Caco-2 (cell line): ENCODE results near the gene HCFC1R1. TPM values are rescaled to one million over a fixed set of nuclear protein-coding genes. Genes with fewer than 3 reads are reported as not detected.

ENCODE experiments used
- BruUV-seq: library from RNA; stranded (reverse); fragments of 400-500 nt; replicated peaks from 2 replicates; lab custom pipeline; 2021; lab: Mats Ljungman, UMichigan
- CTCF ChIA-PET: fragments of 300-600 bp; sonication (Branson Sonifier 250); formaldehyde crosslinking; loops from one replicate; lab custom pipeline; 2022; ENCODE audit warnings: antibody characterized with exemption; lab: Charles Lee
- POLR2A ChIA-PET: fragments of 300-600 bp; sonication (Branson Sonifier 250); formaldehyde crosslinking; loops from one replicate; lab custom pipeline; 2022; ENCODE audit warnings: antibody characterized with exemption; lab: Charles Lee
- DNase-seq, 2 experiments: peaks; one replicate each; pipeline versions ENCODE4 v3.0.0 to v3.0.0-alpha.2; 2020 to 2022
- H3K27me3 ChIP-seq: replicated peaks from 2 replicates; pipeline ENCODE4 v1.6.0; 2011; ENCODE audit warnings: low read length; ENCODE audit not compliant: control insufficient read depth, insufficient read depth
- H3K36me3 ChIP-seq: 2 replicates; pipeline ENCODE4 v1.5.1; 2011; ENCODE audit warnings: low read length; ENCODE audit not compliant: control insufficient read depth, insufficient read depth
- H3K4me1 ChIP-seq: fragments of 250-450 bp; sonication (Bioruptor Pico); 2 replicates; pipeline ENCODE4 v1.5.1; 2020; ENCODE audit warnings: mild to moderate bottlenecking
- H3K4me3 ChIP-seq: 2 replicates; pipeline ENCODE4 v1.5.1; 2011; ENCODE audit warnings: low read depth, mild to moderate bottlenecking, control low read depth, low read length
- H3K9me3 ChIP-seq: fragments of 250-450 bp; sonication (Bioruptor Pico); 2 replicates; pipeline ENCODE4 v1.5.1; 2020; ENCODE audit warnings: mild to moderate bottlenecking, moderate library complexity
- H3K27ac Mint-ChIP-seq: one replicate; pipeline ENCODE4 v1.8.0; 2022; ENCODE audit warnings: mixed read lengths; ENCODE audit not compliant: unreplicated experiment
- H3K27me3 Mint-ChIP-seq: one replicate; pipeline ENCODE4 v1.8.0; 2022; ENCODE audit warnings: mixed read lengths; ENCODE audit not compliant: insufficient read depth, unreplicated experiment
- H3K36me3 Mint-ChIP-seq: one replicate; pipeline ENCODE4 v1.8.0; 2022; ENCODE audit warnings: mild to moderate bottlenecking, mixed read lengths; ENCODE audit not compliant: insufficient read depth, unreplicated experiment
- H3K4me1 Mint-ChIP-seq: one replicate; pipeline ENCODE4 v1.8.0; 2022; ENCODE audit warnings: low read depth, mixed read lengths; ENCODE audit not compliant: unreplicated experiment
- H3K4me3 Mint-ChIP-seq: one replicate; pipeline ENCODE4 v1.8.0; 2022; ENCODE audit warnings: mild to moderate bottlenecking, moderate library complexity, mixed read lengths; ENCODE audit not compliant: unreplicated experiment
- H3K9me3 Mint-ChIP-seq: one replicate; pipeline ENCODE4 v1.8.0; 2022; ENCODE audit warnings: mixed read lengths; ENCODE audit not compliant: unreplicated experiment
- CTCF ChIP-seq, 2 experiments: fragments of 200-600 bp in 1 of 2; IDR thresholded peaks; 1 replicate in 1 of 2; 2 replicates in 1 of 2; pipeline versions ENCODE4 v1.5.1 to v1.8.0; 2011 to 2022; ENCODE audit warnings: antibody characterized with exemption in 1 of 2, control low read depth in 1 of 2, inconsistent platforms in 1 of 2, low read depth in 1 of 2, low read length in 1 of 2, mild to moderate bottlenecking in 1 of 2, moderate library complexity in 1 of 2; ENCODE audit not compliant: insufficient read depth in 1 of 2, severe bottlenecking in 1 of 2, unreplicated experiment in 1 of 2
- intact Hi-C: fragments of 100-400 bp; cut with micrococcal nuclease; formaldehyde crosslinking; loops from one replicate; pipeline ENCODE4 v1.10.0; 2022; ENCODE audit not compliant: unreplicated experiment
- total RNA-seq: library from RNA; stranded (reverse); gene quantifications from 2 replicates; pipeline ENCODE4 v1.2.3, GENCODE V29; 2022

The HCFC1R1 gene
- total RNA-seq, 1 experiment from 2014 or later = 44.9 TPM

GRCh38 chr16:3004781-3005284 is 18.9 kb downstream of the HCFC1R1 start:
- peak; percentile 76 to 84 for DNase-seq
- H3K36me3 Mint-ChIP-seq = peaks cover 35% of the 10 kb centered on the region
- peak overlapping the region; percentile 90 for H3K27ac Mint-ChIP-seq

GRCh38 chr16:3004319-3004718 is 19.4 kb downstream of the HCFC1R1 start:
- Mint-ChIP-seq H3K36me3 (peaks cover 31% of the 10 kb centered on the region), H3K4me3 (peak overlapping the region; percentile 89), H3K4me1 (peaks cover 18% of the 10 kb centered on the region), H3K27me3 (no peaks in the 10 kb centered on the region), H3K27ac (peak overlapping the region; percentile 90), H3K9me3 (no peaks in the 10 kb centered on the region)
- no peaks in the 10 kb centered on the region for H3K27me3 ChIP-seq
- CTCF ChIA-PET = interaction anchor here (0.5 to 6.6 kb wide), 10 partner anchors 12 to 536 kb away, joined by 3 to 113 read pairs (median 6); partner anchors contain the start of genes HCFC1R1, THOC6 and TNFRSF12A
- H3K36me3 ChIP-seq = peaks cover 1% of the 10 kb centered on the region; the same call in 1 of the 2 replicates
- no TSS peak for BruUV-seq
- peaks cover 41% of the 10 kb centered on the region for H3K4me1 ChIP-seq
- intact Hi-C loops = loop anchor here (1.0 kb wide), 1 partner anchor 17 kb away; no protein-coding TSS in a partner anchor
- POLR2A ChIA-PET = interaction anchor here (0.6 to 6.5 kb wide), 7 partner anchors 17 to 260 kb away, joined by 3 to 83 read pairs (median 5); partner anchors contain the start of genes HCFC1R1, IL32, PKMYT1 and THOC6
- no peak for TF ChIP-seq CTCF (IDR thresholded peaks at IDR 0.05; ENCODE audit: insufficient read depth in 1 of 2, low read depth in 1 of 2, low read length in 1 of 2, severe bottlenecking in 1 of 2, unreplicated experiment in 1 of 2)
- H3K4me3 ChIP-seq = peak overlapping the region; percentile 52
- no peaks in the 10 kb centered on the region for H3K9me3 ChIP-seq
- peak in 1 of 2 experiments; percentile 49 for DNase-seq

More at GRCh38 chr16:3004781-3005284, 18.9 kb downstream of the HCFC1R1 start:
- Mint-ChIP-seq H3K4me3 (peak overlapping the region; percentile 89), H3K9me3 (no peaks in the 10 kb centered on the region), H3K27me3 (no peaks in the 10 kb centered on the region), H3K4me1 (peaks cover 18% of the 10 kb centered on the region)
- ChIA-PET POLR2A (interaction anchor here (0.6 to 6.5 kb wide), 2 partner anchors 17 to 101 kb away, joined by 3 to 83 read pairs; partner anchors contain the start of genes HCFC1R1, THOC6 and TNFRSF12A), CTCF (interaction anchor here (1.5 to 6.6 kb wide), 3 partner anchors 17 to 27 kb away, joined by 21 to 113 read pairs (median 89); partner anchors contain the start of genes HCFC1R1, THOC6 and TNFRSF12A)
- TSS peak; percentile 22 for BruUV-seq
- no peak for TF ChIP-seq CTCF (IDR thresholded peaks at IDR 0.05; ENCODE audit: insufficient read depth in 1 of 2, low read depth in 1 of 2, low read length in 1 of 2, severe bottlenecking in 1 of 2, unreplicated experiment in 1 of 2)
- Histone ChIP-seq H3K4me3 (peak overlapping the region; percentile 52), H3K27me3 (no peaks in the 10 kb centered on the region), H3K4me1 (peaks cover 46% of the 10 kb centered on the region), H3K36me3 (peaks cover 1% of the 10 kb centered on the region; the same call in 1 of the 2 replicates), H3K9me3 (no peaks in the 10 kb centered on the region)
- intact Hi-C loops = loop anchor here (1.0 kb wide), 1 partner anchor 16 kb away; no protein-coding TSS in a partner anchor

GRCh38 chr16:3003582-3004270 is 20.0 kb downstream of the HCFC1R1 start:
- Mint-ChIP-seq H3K9me3 (no peaks in the 10 kb centered on the region), H3K27ac (no peak overlapping the region), H3K4me3 (peak overlapping the region; percentile 89), H3K27me3 (no peaks in the 10 kb centered on the region), H3K36me3 (peaks cover 28% of the 10 kb centered on the region), H3K4me1 (peaks cover 18% of the 10 kb centered on the region)
- Histone ChIP-seq H3K4me1 (peaks cover 35% of the 10 kb centered on the region), H3K9me3 (no peaks in the 10 kb centered on the region), H3K4me3 (peak overlapping the region; percentile 52), H3K27me3 (no peaks in the 10 kb centered on the region), H3K36me3 (peaks cover 1% of the 10 kb centered on the region; the same call in 1 of the 2 replicates)
- ChIA-PET CTCF (interaction anchor here (0.5 to 6.6 kb wide), 11 partner anchors 12 to 535 kb away, joined by 3 to 113 read pairs (median 5); partner anchors contain the start of genes HCFC1R1, THOC6 and TNFRSF12A), POLR2A (interaction anchor here (0.6 to 6.5 kb wide), 7 partner anchors 18 to 261 kb away, joined by 3 to 83 read pairs (median 5); partner anchors contain the start of genes HCFC1R1, IL32, PKMYT1 and THOC6)
- peak; percentile 42 to 80 for TF ChIP-seq CTCF (IDR thresholded peaks at IDR 0.05; ENCODE audit: insufficient read depth in 1 of 2, low read depth in 1 of 2, low read length in 1 of 2, severe bottlenecking in 1 of 2, unreplicated experiment in 1 of 2)
- peak; percentile 98 to 99 for DNase-seq
- no TSS peak for BruUV-seq
- intact Hi-C loops = loop anchor here (1.0 kb wide), 2 partner anchors 18 to 25 kb away; no protein-coding TSS in a partner anchor
